Neutrophil (primary cell): ENCODE results near the gene MRTO4.
"Not testable (repeated sequence)": the region's sequence is repeated elsewhere in the genome, so short reads cannot be mapped to it uniquely, and the experiment has no call there.

Source experiments
- H3K27ac ChIP-seq: fragments of 200-600 bp; sonication (generic); 2 replicates; pipeline ENCODE4 v1.5.1; 2016; ENCODE audit warnings: mild to moderate bottlenecking, moderate library complexity
- H3K27me3 ChIP-seq: fragments of 200-600 bp; sonication (generic); 2 replicates; pipeline ENCODE4 v1.6.0; 2016; ENCODE audit warnings: mild to moderate bottlenecking
- H3K36me3 ChIP-seq: fragments of 200-600 bp; sonication (generic); 2 replicates; pipeline ENCODE4 v1.5.1; 2017
- H3K4me1 ChIP-seq, 2 experiments: fragments of 200-600 bp in 1 of 2; sonication (generic) in 1 of 2; 1 replicate in 1 of 2; 2 replicates in 1 of 2; pipeline versions ENCODE4 v1.5.1 to v1.6.1; 2013 to 2016; ENCODE audit warnings: low read depth in 1 of 2, low read length in 1 of 2, mild to moderate bottlenecking in 1 of 2, moderate library complexity in 1 of 2; ENCODE audit not compliant: control insufficient read depth in 1 of 2, insufficient read depth in 1 of 2
- H3K4me3 ChIP-seq, 2 experiments: fragments of 200-600 bp in 1 of 2; sonication (generic) in 1 of 2; 1 replicate in 1 of 2; 2 replicates in 1 of 2; pipeline ENCODE4 v1.5.1; 2013 to 2016; ENCODE audit warnings: low read depth in 1 of 2, low read length in 1 of 2, mild to moderate bottlenecking in 1 of 2, moderate library complexity in 1 of 2
- H3K9me3 ChIP-seq: fragments of 200-600 bp; sonication (generic); 2 replicates; pipeline ENCODE4 v1.5.1; 2016
- TF ChIP-seq, protein P1 (sequence below): fragments of 200-600 bp; sonication (generic); IDR thresholded peaks from 2 replicates; pipeline ENCODE4 v1.5.1; 2016; ENCODE audit warnings: antibody characterized with exemption

Gene MRTO4

DNA sequence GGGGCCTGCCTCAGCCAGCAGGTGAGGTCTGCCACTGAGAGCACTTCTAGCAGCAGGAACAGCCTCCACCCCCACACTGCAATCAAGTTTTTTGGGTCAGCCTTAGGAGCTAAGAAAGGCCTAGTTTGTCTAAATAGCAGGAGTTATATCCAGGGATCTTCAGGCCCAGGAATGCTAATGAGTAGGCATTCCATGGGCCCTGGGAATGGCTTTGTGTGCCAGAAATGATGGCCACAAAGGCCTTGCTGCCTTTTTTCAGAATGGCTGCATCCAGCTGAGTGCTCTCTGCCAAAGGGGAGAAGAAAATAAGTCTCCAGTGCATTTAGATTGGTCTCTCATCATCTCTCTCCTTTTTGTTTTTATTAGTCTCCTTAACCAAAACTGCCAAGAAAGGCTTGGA is 2.8 kb downstream of the MRTO4 start:
- H3K27me3 ChIP-seq, result no peaks in the 10 kb centered on the region
- no peaks in the 10 kb centered on the region for H3K9me3 ChIP-seq
- H3K27ac ChIP-seq, result no peak overlapping the region
- no peak overlapping the region for H3K4me3 ChIP-seq
- H3K4me1 ChIP-seq, result peaks cover 16 to 17% of the 10 kb centered on the region in 2 experiments
- H3K36me3 ChIP-seq, result peaks cover 14% of the 10 kb centered on the region
- TF ChIP-seq, protein P1, sequence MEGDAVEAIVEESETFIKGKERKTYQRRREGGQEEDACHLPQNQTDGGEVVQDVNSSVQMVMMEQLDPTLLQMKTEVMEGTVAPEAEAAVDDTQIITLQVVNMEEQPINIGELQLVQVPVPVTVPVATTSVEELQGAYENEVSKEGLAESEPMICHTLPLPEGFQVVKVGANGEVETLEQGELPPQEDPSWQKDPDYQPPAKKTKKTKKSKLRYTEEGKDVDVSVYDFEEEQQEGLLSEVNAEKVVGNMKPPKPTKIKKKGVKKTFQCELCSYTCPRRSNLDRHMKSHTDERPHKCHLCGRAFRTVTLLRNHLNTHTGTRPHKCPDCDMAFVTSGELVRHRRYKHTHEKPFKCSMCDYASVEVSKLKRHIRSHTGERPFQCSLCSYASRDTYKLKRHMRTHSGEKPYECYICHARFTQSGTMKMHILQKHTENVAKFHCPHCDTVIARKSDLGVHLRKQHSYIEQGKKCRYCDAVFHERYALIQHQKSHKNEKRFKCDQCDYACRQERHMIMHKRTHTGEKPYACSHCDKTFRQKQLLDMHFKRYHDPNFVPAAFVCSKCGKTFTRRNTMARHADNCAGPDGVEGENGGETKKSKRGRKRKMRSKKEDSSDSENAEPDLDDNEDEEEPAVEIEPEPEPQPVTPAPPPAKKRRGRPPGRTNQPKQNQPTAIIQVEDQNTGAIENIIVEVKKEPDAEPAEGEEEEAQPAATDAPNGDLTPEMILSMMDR, result no peak

DNA sequence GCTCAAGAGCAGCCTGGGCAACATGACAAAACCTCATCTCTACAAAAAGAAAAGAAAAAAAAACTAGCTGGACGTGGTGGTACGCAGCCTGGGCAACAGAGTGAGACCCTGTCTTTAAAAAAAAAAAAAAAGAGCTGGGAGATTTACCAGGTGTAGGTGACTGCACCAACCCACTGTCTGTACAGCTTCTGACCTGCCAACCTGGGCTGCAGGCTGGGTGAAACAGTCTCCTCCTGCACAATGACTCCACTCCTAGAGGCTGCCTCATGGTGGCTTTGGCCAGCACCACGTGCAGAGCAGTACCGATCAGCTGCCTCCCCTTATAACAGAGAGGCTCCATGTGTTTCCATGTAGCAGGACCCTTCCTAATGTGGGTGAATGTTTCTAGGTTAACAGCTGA is 3.7 kb downstream of the MRTO4 start:
- H3K4me3 ChIP-seq, result no peak overlapping the region
- H3K9me3 ChIP-seq, result no peaks in the 10 kb centered on the region
- H3K27ac ChIP-seq, result no peak overlapping the region
- peaks cover 16 to 17% of the 10 kb centered on the region in 2 experiments for H3K4me1 ChIP-seq
- H3K27me3 ChIP-seq, result no peaks in the 10 kb centered on the region
- TF ChIP-seq, protein P1, result no peak
- H3K36me3 ChIP-seq, result peaks cover 16% of the 10 kb centered on the region

DNA sequence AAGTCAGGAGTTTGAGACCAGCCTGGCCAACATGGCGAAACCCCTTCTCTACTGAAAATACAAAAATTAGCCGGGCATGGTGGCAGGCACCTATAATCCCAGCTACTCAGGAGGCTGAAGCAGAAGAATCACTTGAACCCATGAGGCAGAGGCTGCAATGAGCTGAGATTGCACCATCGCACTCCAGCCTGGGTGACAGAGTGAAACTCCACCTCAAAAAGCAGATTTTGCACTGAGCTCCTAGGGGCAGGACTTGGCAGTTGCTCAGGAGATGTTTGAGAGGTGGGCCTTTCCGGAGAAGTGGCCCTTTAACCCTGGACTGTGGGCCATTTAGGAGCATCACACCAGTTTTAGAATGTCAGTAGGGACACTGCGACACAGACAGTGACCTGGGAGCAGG is 4.7 kb downstream of the MRTO4 start:
- not testable (repeated sequence) for H3K9me3 ChIP-seq, H3K4me3 ChIP-seq, H3K27ac ChIP-seq, H3K27me3 ChIP-seq
- Histone ChIP-seq H3K4me1 (peaks cover 8 to 10% of the 10 kb centered on the region in 2 experiments), H3K36me3 (peaks cover 16% of the 10 kb centered on the region)

DNA sequence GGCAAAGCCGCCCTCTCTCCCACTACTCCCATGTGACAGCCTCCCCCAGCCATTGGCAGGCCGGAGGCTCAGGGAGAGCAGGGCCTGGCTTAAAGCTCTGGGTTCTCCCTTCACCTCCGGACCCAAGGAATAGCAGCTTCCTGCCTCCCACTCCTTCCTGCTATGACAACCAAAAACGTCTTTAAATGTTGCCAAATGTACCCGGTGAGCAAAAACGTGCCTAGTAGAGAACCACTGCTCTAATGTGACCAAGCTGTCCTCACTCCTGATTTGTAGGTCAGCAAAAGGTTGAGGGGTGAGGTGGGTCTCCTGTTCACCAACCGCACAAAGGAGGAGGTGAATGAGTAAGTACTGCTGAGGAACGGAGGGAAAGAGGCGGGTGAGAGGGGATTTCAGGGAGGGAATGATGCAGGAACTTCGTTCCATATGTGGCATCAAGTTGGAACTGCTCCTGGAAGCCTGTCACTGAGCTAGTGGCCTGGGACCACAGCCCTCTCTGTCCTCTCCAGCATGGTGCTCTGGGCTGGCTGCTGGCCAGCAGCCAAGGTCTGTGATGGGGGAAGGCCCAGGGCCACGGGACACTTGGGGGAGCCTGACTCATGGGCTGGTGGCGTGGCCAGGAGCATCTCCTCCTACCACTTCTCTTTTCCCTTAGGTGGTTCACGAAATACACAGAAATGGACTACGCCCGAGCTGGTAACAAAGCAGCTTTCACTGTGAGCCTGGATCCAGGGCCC is 5.7 kb downstream of the MRTO4 start:
- peaks cover 16% of the 10 kb centered on the region for H3K36me3 ChIP-seq
- no peaks in the 10 kb centered on the region for H3K27me3 ChIP-seq
- H3K27ac ChIP-seq, result no peak overlapping the region
- H3K4me3 ChIP-seq, result no peak overlapping the region
- TF ChIP-seq, protein P1, result no peak
- H3K9me3 ChIP-seq, result no peaks in the 10 kb centered on the region
- peaks cover 2 to 3% of the 10 kb centered on the region in 2 experiments for H3K4me1 ChIP-seq

DNA sequence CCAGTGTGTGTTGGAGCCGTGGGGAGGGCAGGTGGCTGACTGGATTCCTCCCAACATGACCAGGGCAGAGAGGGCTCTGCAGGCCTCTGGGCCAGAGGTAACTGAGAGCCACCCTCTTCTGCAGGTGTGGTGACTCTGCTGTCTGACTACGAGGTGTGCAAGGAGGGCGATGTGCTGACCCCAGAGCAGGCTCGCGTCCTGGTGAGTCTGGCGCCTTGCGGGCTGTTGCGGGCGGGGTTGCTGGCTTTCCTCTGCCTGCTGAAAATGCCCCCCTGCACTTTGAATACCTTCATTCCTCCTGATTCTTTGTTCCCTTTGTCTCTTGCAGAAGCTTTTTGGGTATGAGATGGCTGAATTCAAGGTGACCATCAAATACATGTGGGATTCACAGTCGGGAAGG is 6.7 kb downstream of the MRTO4 start:
- TF ChIP-seq, protein P1, result no peak
- Histone ChIP-seq H3K27ac (no peak overlapping the region), H3K4me3 (no peak overlapping the region), H3K9me3 (no peaks in the 10 kb centered on the region), H3K36me3 (peaks cover 16% of the 10 kb centered on the region), H3K4me1 (no peaks in the 10 kb centered on the region), H3K27me3 (no peaks in the 10 kb centered on the region)

DNA sequence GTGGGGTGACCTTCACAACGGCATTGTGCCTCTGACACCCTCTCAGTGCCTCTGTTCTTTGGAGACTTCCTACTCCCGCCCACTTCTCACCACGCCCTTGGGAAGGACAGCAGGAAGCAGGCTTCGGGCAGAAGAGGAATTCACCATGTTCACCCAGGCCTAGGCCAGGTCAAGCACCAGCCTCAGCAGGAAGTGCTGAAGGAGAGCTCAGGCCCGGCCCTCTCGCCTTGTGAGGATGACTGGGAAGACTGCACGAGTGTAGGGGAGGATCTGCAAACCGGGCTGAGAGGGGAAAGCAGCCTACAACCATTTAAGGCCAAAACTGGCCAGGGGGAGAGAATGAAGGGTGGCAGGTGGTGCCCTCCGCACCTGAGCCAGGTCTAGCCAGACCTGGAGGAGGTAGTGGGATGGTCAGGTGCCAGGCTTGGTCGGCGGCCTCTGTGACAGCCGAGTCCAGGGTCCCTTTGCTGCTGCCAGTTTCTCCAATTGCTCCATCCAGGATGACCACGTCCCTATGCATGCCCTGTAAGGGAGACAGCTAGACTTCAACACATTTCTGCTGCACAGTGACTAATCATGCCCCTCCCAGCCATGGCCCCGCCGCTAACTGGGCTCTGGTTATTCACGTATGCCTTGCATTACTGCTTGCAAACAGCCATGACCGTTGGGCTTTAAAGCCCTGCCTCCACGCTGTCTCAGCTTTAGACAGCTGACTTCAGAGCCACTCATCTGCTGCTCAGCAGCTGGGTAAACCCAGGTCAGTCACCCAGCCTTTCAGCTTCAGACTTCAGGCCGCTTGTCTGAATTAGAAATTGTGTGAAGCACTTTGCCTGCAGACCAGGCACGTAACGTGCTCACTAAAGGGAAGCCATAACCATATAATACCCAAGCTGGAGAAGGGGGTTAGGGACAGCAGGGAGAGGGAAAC is 8.9 kb downstream of the MRTO4 start:
- Histone ChIP-seq H3K9me3 (no peaks in the 10 kb centered on the region), H3K27ac (no peak overlapping the region), H3K4me1 (no peaks in the 10 kb centered on the region), H3K4me3 (no peak overlapping the region), H3K36me3 (peaks cover 16% of the 10 kb centered on the region), H3K27me3 (no peaks in the 10 kb centered on the region)
- TF ChIP-seq, protein P1, result no peak
